Measurements from ENCODE around the gene PHPT1.

Gene PHPT1

DNA sequence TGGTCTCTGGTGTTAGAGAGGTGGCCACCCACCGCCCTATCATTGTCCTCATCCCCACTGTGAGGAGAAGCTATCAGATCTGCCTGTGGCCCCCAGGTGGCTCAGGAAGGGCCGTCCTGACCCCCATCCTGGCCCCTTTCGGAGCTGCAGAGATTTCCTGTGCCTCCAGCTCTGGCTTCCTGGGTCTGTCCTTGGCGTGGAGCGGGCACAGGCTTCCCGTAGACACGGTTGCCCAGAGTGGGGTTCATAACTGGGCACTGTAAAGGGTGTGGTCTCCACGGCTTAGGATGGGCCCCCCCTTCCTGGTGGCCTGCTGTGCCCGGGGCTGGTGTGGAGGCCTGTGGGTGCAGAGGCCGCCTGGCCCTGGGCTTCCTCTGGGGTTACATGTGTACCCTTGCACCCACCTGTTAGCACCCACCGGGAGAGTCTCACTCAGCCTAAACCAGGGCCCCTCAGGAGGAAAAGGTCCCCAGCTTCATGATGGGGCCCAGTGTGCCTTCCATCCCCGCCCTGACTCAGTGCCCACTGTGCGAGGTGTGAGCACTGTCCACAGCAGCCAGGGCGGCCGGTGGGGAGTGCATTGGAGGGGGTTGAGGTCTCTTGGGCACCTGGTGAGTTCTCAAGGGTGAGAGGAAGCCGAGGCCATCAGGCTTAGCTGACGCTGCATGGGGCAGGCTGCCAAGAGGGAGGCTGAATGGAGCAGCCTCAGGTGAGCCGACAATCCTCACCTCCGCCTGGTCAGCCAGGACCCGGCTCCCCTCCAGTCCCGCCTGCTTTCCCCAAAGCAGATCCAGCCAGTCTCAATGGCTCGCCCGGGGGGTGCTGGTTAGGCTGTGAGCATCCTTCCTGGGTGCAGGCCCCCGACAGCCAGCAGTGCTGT lies 22.3 kb upstream of the PHPT1 start:
- no peak overlapping the region for H3K9ac ChIP-seq (ENCODE audit: low read depth, low read length, poor library complexity)
- H3K23ac ChIP-seq (ENCODE audit: low read depth, low read length, poor library complexity), result no peak overlapping the region
- H4K8ac ChIP-seq (ENCODE audit: low read depth, low read length), result no peak overlapping the region
- peak overlapping the region; percentile 39 for H2BK5ac ChIP-seq (ENCODE audit: low read length)
- H3K14ac ChIP-seq (ENCODE audit: low read length), result peak overlapping the region; percentile 8
- peaks cover 69 to 93% of the 10 kb centered on the region in 2 donors for H3K36me3 ChIP-seq (replicated peaks in 1 of 2; ENCODE audit: control insufficient read depth in 2 of 2, insufficient read depth in 2 of 2, low read length in 2 of 2)
- H3K27ac ChIP-seq (replicated peaks; ENCODE audit: low read length), result no peak overlapping the region
- no peak overlapping the region for H3K4ac ChIP-seq (ENCODE audit: low read length)
- no peak overlapping the region for H2BK120ac ChIP-seq (ENCODE audit: low read depth, low read length)
- DNase-seq (ENCODE audit: low spot score), result no peak
- no peaks in the 10 kb centered on the region for H3K27me3 ChIP-seq (ENCODE audit: control insufficient read depth in 3 of 3, insufficient read depth in 3 of 3, low read depth in 1 of 3, low read length in 3 of 3)
- WGBS, 2 donors (ENCODE audit: extremely low coverage in 2 of 2, insufficient read length in 2 of 2, insufficient replicate concordance in 1 of 2), result no CpG with 5 or more reads among the region's 24 CpGs
- no peak overlapping the region for H4K91ac ChIP-seq (ENCODE audit: low read depth, low read length, poor library complexity)
- H2AFZ ChIP-seq (ENCODE audit: low read length), result no peak overlapping the region
- no peak overlapping the region for H2BK12ac ChIP-seq (ENCODE audit: low read length)
- no peak overlapping the region for H3K18ac ChIP-seq (ENCODE audit: low read length)
- H3K4me3 ChIP-seq (ENCODE audit: low read length in 2 of 2), result no peak overlapping the region
- H3K4me1 ChIP-seq (ENCODE audit: control insufficient read depth in 2 of 2, insufficient read depth in 1 of 2, low read depth in 1 of 2, low read length in 2 of 2), result peaks cover 0 to under 1% of the 10 kb centered on the region in 2 donors
- no peak overlapping the region for H2AK5ac ChIP-seq (ENCODE audit: low read depth, low read length)
- no peak overlapping the region for H2BK15ac ChIP-seq (ENCODE audit: low read length)
- H3K4me2 ChIP-seq (ENCODE audit: insufficient read depth, low read length, poor library complexity, severe bottlenecking), result no peak overlapping the region
- no peaks in the 10 kb centered on the region for H3K9me3 ChIP-seq (replicated peaks in 1 of 2; ENCODE audit: control insufficient read depth in 2 of 2, insufficient read depth in 1 of 2, low read depth in 1 of 2, low read length in 2 of 2)
- H3K79me1 ChIP-seq (ENCODE audit: low read depth, low read length), result peaks cover 16% of the 10 kb centered on the region

DNA sequence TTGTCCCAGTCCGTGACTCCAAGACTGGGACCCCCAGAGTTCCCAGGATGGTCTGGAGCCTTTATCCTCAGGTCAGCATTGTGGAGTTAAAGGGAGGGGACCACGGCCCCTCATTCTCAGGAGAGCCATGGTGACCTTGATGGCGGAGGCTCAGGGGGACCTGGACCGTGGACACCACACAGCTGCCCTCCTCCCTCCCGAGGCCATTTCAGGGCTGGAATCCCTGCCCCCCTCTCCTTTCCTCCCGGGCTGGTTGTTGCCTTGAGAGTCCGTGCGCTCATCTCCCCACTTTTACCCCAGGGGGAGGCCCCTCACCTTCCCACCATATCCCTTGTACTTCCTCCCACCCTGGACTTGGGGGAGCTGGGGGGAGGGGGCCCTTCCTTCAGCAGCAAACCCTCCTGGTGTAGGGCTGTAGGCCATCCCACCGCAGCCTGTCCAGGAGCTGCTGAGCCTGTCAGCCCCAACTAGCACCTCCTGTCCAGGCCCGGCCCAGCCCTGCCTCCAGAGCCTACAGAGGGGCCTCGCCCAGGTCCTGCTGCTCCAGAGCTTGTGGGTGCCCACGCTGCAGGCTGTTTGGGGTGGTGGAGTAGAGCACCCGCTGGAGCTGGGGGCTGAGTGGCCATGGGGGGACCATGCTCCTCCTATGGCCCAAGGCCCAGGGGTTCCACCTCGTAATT lies 21.3 kb upstream of the PHPT1 start:
- H4K8ac ChIP-seq (ENCODE audit: low read depth, low read length), result no peak overlapping the region
- H3K27ac ChIP-seq (replicated peaks; ENCODE audit: low read length), result no peak overlapping the region
- no peak overlapping the region for H3K18ac ChIP-seq (ENCODE audit: low read length)
- no peaks in the 10 kb centered on the region for H3K4me1 ChIP-seq (ENCODE audit: control insufficient read depth in 2 of 2, insufficient read depth in 1 of 2, low read depth in 1 of 2, low read length in 2 of 2)
- H2AK5ac ChIP-seq (ENCODE audit: low read depth, low read length), result no peak overlapping the region
- H3K4me2 ChIP-seq (ENCODE audit: insufficient read depth, low read length, poor library complexity, severe bottlenecking), result no peak overlapping the region
- WGBS, 2 donors (ENCODE audit: extremely low coverage in 2 of 2, insufficient read length in 2 of 2, insufficient replicate concordance in 1 of 2), result no CpG with 5 or more reads among the region's 14 CpGs
- no peaks in the 10 kb centered on the region for H3K27me3 ChIP-seq (ENCODE audit: control insufficient read depth in 3 of 3, insufficient read depth in 3 of 3, low read depth in 1 of 3, low read length in 3 of 3)
- no peak overlapping the region for H2BK5ac ChIP-seq (ENCODE audit: low read length)
- H3K9ac ChIP-seq (ENCODE audit: low read depth, low read length, poor library complexity), result no peak overlapping the region
- H3K23ac ChIP-seq (ENCODE audit: low read depth, low read length, poor library complexity), result no peak overlapping the region
- no peak overlapping the region for H2AFZ ChIP-seq (ENCODE audit: low read length)
- H3K36me3 ChIP-seq (replicated peaks in 1 of 2; ENCODE audit: control insufficient read depth in 2 of 2, insufficient read depth in 2 of 2, low read length in 2 of 2), result peaks cover 77 to 96% of the 10 kb centered on the region in 2 donors
- H4K91ac ChIP-seq (ENCODE audit: low read depth, low read length, poor library complexity), result no peak overlapping the region
- peaks cover 12% of the 10 kb centered on the region for H3K79me1 ChIP-seq (ENCODE audit: low read depth, low read length)
- no peak overlapping the region for H2BK15ac ChIP-seq (ENCODE audit: low read length)
- no peak overlapping the region for H2BK12ac ChIP-seq (ENCODE audit: low read length)
- H3K4me3 ChIP-seq (ENCODE audit: low read length in 2 of 2), result no peak overlapping the region
- no peaks in the 10 kb centered on the region for H3K9me3 ChIP-seq (replicated peaks in 1 of 2; ENCODE audit: control insufficient read depth in 2 of 2, insufficient read depth in 1 of 2, low read depth in 1 of 2, low read length in 2 of 2)
- DNase-seq (ENCODE audit: low spot score), result no peak
- H3K14ac ChIP-seq (ENCODE audit: low read length), result no peak overlapping the region
- no peak overlapping the region for H2BK120ac ChIP-seq (ENCODE audit: low read depth, low read length)
- H3K4ac ChIP-seq (ENCODE audit: low read length), result no peak overlapping the region

DNA sequence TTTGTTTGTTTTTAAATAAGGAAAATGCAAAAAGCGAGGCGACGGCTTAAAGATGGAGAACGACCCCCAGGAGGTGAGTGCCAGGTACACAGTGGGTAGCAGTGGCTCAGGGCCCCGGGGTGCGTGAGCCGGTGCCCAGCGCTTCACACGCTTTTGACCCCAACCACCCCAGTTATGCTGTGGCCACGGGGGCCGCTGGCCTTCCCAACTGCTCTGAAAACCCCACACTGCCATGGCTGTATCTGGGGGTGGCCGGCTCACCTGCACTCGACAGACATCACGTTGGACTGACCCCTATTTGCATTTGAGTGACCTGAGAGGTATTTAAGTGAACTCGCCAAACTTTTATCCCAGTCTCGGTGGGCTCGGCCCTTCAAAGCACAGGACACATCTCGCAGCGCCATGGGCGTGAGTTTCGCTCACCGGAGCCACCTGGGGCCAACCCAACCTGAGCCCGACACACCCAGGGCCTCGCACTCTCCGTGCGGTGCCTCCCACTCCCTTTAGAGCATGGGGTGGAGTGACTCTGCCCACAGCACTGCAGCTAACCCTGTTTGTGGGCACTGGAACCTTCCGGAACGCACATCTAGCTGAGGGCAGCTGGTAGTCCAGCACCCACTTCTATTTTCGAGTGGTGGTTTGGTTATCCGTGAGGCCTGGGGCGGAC lies 20.6 kb upstream of the PHPT1 start:
- Histone ChIP-seq H3K9ac (ENCODE audit: low read depth, low read length, poor library complexity) (peak overlapping the region; percentile 21), H2BK120ac (ENCODE audit: low read depth, low read length) (no peak overlapping the region), H3K9me3 (replicated peaks in 1 of 2; ENCODE audit: control insufficient read depth in 2 of 2, insufficient read depth in 1 of 2, low read depth in 1 of 2, low read length in 2 of 2) (no peaks in the 10 kb centered on the region), H2AK5ac (ENCODE audit: low read depth, low read length) (no peak overlapping the region), H4K91ac (ENCODE audit: low read depth, low read length, poor library complexity) (no peak overlapping the region), H2AFZ (ENCODE audit: low read length) (no peak overlapping the region), H2BK15ac (ENCODE audit: low read length) (no peak overlapping the region), H2BK12ac (ENCODE audit: low read length) (no peak overlapping the region), H3K23ac (ENCODE audit: low read depth, low read length, poor library complexity) (peak overlapping the region; percentile 73), H4K8ac (ENCODE audit: low read depth, low read length) (no peak overlapping the region), H3K36me3 (replicated peaks in 1 of 2; ENCODE audit: control insufficient read depth in 2 of 2, insufficient read depth in 2 of 2, low read length in 2 of 2) (peaks cover 75 to 89% of the 10 kb centered on the region in 2 donors), H3K79me1 (ENCODE audit: low read depth, low read length) (peaks cover 12% of the 10 kb centered on the region), H3K27ac (replicated peaks; ENCODE audit: low read length) (no peak overlapping the region), H3K27me3 (ENCODE audit: control insufficient read depth in 3 of 3, insufficient read depth in 3 of 3, low read depth in 1 of 3, low read length in 3 of 3) (no peaks in the 10 kb centered on the region), H3K18ac (ENCODE audit: low read length) (no peak overlapping the region), H3K14ac (ENCODE audit: low read length) (no peak overlapping the region), H3K4ac (ENCODE audit: low read length) (no peak overlapping the region), H3K4me1 (ENCODE audit: control insufficient read depth in 2 of 2, insufficient read depth in 1 of 2, low read depth in 1 of 2, low read length in 2 of 2) (no peaks in the 10 kb centered on the region), H3K4me2 (ENCODE audit: insufficient read depth, low read length, poor library complexity, severe bottlenecking) (no peak overlapping the region), H2BK5ac (ENCODE audit: low read length) (peak overlapping the region; percentile 90), H3K4me3 (ENCODE audit: low read length in 2 of 2) (no peak overlapping the region)
- DNase-seq (ENCODE audit: low spot score), result no peak
- WGBS, 2 donors (ENCODE audit: extremely low coverage in 2 of 2, insufficient read length in 2 of 2, insufficient replicate concordance in 1 of 2), result no CpG with 5 or more reads among the region's 31 CpGs

DNA sequence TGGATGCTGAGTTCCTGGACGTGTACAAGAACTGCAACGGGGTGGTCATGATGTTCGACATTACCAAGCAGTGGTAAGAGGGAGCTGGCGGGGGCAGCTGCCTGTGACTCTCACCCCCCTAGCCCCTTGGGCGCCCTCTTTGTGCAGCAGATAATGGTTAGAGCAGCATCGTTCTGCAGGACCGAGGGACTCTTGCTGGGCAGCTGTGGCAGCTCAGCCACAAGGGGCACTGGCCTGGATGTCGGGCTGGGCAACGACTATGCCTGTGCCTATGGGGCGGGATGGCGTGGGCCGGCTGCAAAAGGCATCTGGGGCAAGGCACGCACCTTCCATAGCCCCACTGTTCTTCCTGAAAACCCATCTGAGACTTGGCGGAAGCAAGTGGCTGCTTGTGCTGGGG lies 19.8 kb upstream of the PHPT1 start:
- Histone ChIP-seq H2AK5ac (ENCODE audit: low read depth, low read length) (no peak overlapping the region), H3K14ac (ENCODE audit: low read length) (no peak overlapping the region), H2BK15ac (ENCODE audit: low read length) (no peak overlapping the region), H3K4me1 (ENCODE audit: control insufficient read depth in 2 of 2, insufficient read depth in 1 of 2, low read depth in 1 of 2, low read length in 2 of 2) (no peaks in the 10 kb centered on the region), H3K18ac (ENCODE audit: low read length) (no peak overlapping the region), H3K27ac (replicated peaks; ENCODE audit: low read length) (no peak overlapping the region), H3K27me3 (ENCODE audit: control insufficient read depth in 3 of 3, insufficient read depth in 3 of 3, low read depth in 1 of 3, low read length in 3 of 3) (no peaks in the 10 kb centered on the region), H3K9ac (ENCODE audit: low read depth, low read length, poor library complexity) (no peak overlapping the region), H3K9me3 (replicated peaks in 1 of 2; ENCODE audit: control insufficient read depth in 2 of 2, insufficient read depth in 1 of 2, low read depth in 1 of 2, low read length in 2 of 2) (no peaks in the 10 kb centered on the region), H2AFZ (ENCODE audit: low read length) (no peak overlapping the region), H4K8ac (ENCODE audit: low read depth, low read length) (no peak overlapping the region), H3K4me2 (ENCODE audit: insufficient read depth, low read length, poor library complexity, severe bottlenecking) (no peak overlapping the region), H3K23ac (ENCODE audit: low read depth, low read length, poor library complexity) (no peak overlapping the region), H2BK5ac (ENCODE audit: low read length) (no peak overlapping the region), H2BK120ac (ENCODE audit: low read depth, low read length) (no peak overlapping the region), H4K91ac (ENCODE audit: low read depth, low read length, poor library complexity) (no peak overlapping the region), H3K79me1 (ENCODE audit: low read depth, low read length) (peaks cover 12% of the 10 kb centered on the region), H3K36me3 (replicated peaks in 1 of 2; ENCODE audit: control insufficient read depth in 2 of 2, insufficient read depth in 2 of 2, low read length in 2 of 2) (peaks cover 74 to 87% of the 10 kb centered on the region in 2 donors), H3K4me3 (ENCODE audit: low read length in 2 of 2) (no peak overlapping the region), H3K4ac (ENCODE audit: low read length) (no peak overlapping the region), H2BK12ac (ENCODE audit: low read length) (no peak overlapping the region)
- no peak for DNase-seq (ENCODE audit: low spot score)
- WGBS, 2 donors (ENCODE audit: extremely low coverage in 2 of 2, insufficient read length in 2 of 2, insufficient replicate concordance in 1 of 2), result no CpG with 5 or more reads among the region's 14 CpGs

Data from neuronal stem cell (in vitro differentiated cells).